Caco-2 (cell line): ENCODE results near the gene GPR34. TPM values are rescaled to one million over a fixed set of nuclear protein-coding genes. Genes with fewer than 3 reads are reported as not detected.

Experiments used
- BruUV-seq: library from RNA; stranded (reverse); fragments of 400-500 nt; replicated peaks from 2 replicates; lab custom pipeline; 2021; lab: Mats Ljungman, UMichigan
- CTCF ChIA-PET: fragments of 300-600 bp; sonication (Branson Sonifier 250); formaldehyde crosslinking; loops from one replicate; lab custom pipeline; 2022; ENCODE audit warnings: antibody characterized with exemption; lab: Charles Lee
- POLR2A ChIA-PET: fragments of 300-600 bp; sonication (Branson Sonifier 250); formaldehyde crosslinking; loops from one replicate; lab custom pipeline; 2022; ENCODE audit warnings: antibody characterized with exemption; lab: Charles Lee
- DNase-seq, 2 experiments: peaks; one replicate each; pipeline versions ENCODE4 v3.0.0 to v3.0.0-alpha.2; 2020 to 2022
- H3K27me3 ChIP-seq: replicated peaks from 2 replicates; pipeline ENCODE4 v1.6.0; 2011; ENCODE audit warnings: low read length; ENCODE audit not compliant: control insufficient read depth, insufficient read depth
- H3K36me3 ChIP-seq: 2 replicates; pipeline ENCODE4 v1.5.1; 2011; ENCODE audit warnings: low read length; ENCODE audit not compliant: control insufficient read depth, insufficient read depth
- H3K4me1 ChIP-seq: fragments of 250-450 bp; sonication (Bioruptor Pico); 2 replicates; pipeline ENCODE4 v1.5.1; 2020; ENCODE audit warnings: mild to moderate bottlenecking
- H3K4me3 ChIP-seq: 2 replicates; pipeline ENCODE4 v1.5.1; 2011; ENCODE audit warnings: low read depth, mild to moderate bottlenecking, control low read depth, low read length
- H3K9me3 ChIP-seq: fragments of 250-450 bp; sonication (Bioruptor Pico); 2 replicates; pipeline ENCODE4 v1.5.1; 2020; ENCODE audit warnings: mild to moderate bottlenecking, moderate library complexity
- H3K27ac Mint-ChIP-seq: one replicate; pipeline ENCODE4 v1.8.0; 2022; ENCODE audit warnings: mixed read lengths; ENCODE audit not compliant: unreplicated experiment
- H3K27me3 Mint-ChIP-seq: one replicate; pipeline ENCODE4 v1.8.0; 2022; ENCODE audit warnings: mixed read lengths; ENCODE audit not compliant: insufficient read depth, unreplicated experiment
- H3K36me3 Mint-ChIP-seq: one replicate; pipeline ENCODE4 v1.8.0; 2022; ENCODE audit warnings: mild to moderate bottlenecking, mixed read lengths; ENCODE audit not compliant: insufficient read depth, unreplicated experiment
- H3K4me1 Mint-ChIP-seq: one replicate; pipeline ENCODE4 v1.8.0; 2022; ENCODE audit warnings: low read depth, mixed read lengths; ENCODE audit not compliant: unreplicated experiment
- H3K4me3 Mint-ChIP-seq: one replicate; pipeline ENCODE4 v1.8.0; 2022; ENCODE audit warnings: mild to moderate bottlenecking, moderate library complexity, mixed read lengths; ENCODE audit not compliant: unreplicated experiment
- H3K9me3 Mint-ChIP-seq: one replicate; pipeline ENCODE4 v1.8.0; 2022; ENCODE audit warnings: mixed read lengths; ENCODE audit not compliant: unreplicated experiment
- CTCF ChIP-seq, 2 experiments: fragments of 200-600 bp in 1 of 2; IDR thresholded peaks; 1 replicate in 1 of 2; 2 replicates in 1 of 2; pipeline versions ENCODE4 v1.5.1 to v1.8.0; 2011 to 2022; ENCODE audit warnings: antibody characterized with exemption in 1 of 2, control low read depth in 1 of 2, inconsistent platforms in 1 of 2, low read depth in 1 of 2, low read length in 1 of 2, mild to moderate bottlenecking in 1 of 2, moderate library complexity in 1 of 2; ENCODE audit not compliant: insufficient read depth in 1 of 2, severe bottlenecking in 1 of 2, unreplicated experiment in 1 of 2
- intact Hi-C: fragments of 100-400 bp; cut with micrococcal nuclease; formaldehyde crosslinking; loops from one replicate; pipeline ENCODE4 v1.10.0; 2022; ENCODE audit not compliant: unreplicated experiment
- total RNA-seq: library from RNA; stranded (reverse); gene quantifications from 2 replicates; pipeline ENCODE4 v1.2.3, GENCODE V29; 2022

GPR34 gene
- total RNA-seq, 1 experiment from 2014 or later, result not detected

DNA sequence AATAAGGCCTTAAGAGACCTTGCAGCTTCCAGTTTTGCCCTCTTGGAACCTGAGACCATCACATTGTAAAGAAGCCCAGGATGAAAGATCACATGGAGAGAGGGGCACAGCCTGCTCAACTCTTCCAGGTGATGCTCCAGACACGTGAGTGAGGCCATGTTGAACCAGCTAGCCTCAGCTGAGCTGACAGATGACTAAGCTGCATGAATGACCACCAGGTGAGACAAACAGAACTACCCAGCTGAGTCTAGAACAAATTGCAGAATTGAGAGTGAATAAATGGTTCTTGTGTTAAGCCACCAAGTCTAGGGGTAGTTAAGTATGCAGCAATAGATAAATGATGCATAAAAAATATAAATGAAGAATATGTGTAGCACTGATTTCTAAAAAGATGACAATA is 18.4 kb downstream of the GPR34 start:
- Mint-ChIP-seq H3K36me3 (no peaks in the 10 kb centered on the region), H3K9me3 (no peaks in the 10 kb centered on the region), H3K27me3 (no peaks in the 10 kb centered on the region), H3K4me3 (no peak overlapping the region), H3K27ac (no peak overlapping the region), H3K4me1 (no peaks in the 10 kb centered on the region)
- no TSS peak for BruUV-seq
- DNase-seq, result no peak
- Histone ChIP-seq H3K9me3 (no peaks in the 10 kb centered on the region), H3K36me3 (no peaks in the 10 kb centered on the region), H3K27me3 (no peaks in the 10 kb centered on the region), H3K4me1 (no peaks in the 10 kb centered on the region), H3K4me3 (no peak overlapping the region)
- intact Hi-C loops, result no loop called here
- ChIA-PET POLR2A (no interaction called here), CTCF (no interaction called here)
- no peak for TF ChIP-seq CTCF (IDR thresholded peaks at IDR 0.05; ENCODE audit: insufficient read depth in 1 of 2, low read depth in 1 of 2, low read length in 1 of 2, severe bottlenecking in 1 of 2, unreplicated experiment in 1 of 2)

DNA sequence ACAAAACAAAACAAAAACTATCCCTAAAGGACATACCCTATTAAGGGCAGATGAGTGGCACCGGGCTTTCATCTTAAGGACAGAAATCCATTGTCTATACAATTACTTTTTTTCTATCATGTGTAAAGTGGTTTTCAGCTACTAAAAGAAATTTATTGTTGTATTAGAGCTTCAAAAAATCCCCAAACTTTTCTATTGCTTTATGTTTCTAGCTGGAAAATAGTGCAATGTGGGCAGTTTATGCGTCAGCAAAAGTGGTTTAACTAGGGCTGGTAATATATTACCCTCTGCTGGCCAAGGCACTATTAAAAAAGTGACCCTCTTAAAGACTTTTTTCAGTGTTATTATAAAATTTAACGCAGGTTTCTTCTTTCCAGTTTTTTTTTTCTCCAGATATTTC is 19.7 kb downstream of the GPR34 start:
- no peaks in the 10 kb centered on the region for H3K27me3 Mint-ChIP-seq
- DNase-seq, result no peak

GRCh38 chrX:41711021-41711667 is 22.4 kb downstream of the GPR34 start:
- Mint-ChIP-seq H3K36me3 (no peaks in the 10 kb centered on the region), H3K9me3 (no peaks in the 10 kb centered on the region), H3K27me3 (no peaks in the 10 kb centered on the region), H3K4me3 (no peak overlapping the region), H3K4me1 (no peaks in the 10 kb centered on the region), H3K27ac (no peak overlapping the region)
- Histone ChIP-seq H3K27me3 (no peaks in the 10 kb centered on the region), H3K4me3 (no peak overlapping the region), H3K4me1 (no peaks in the 10 kb centered on the region), H3K36me3 (no peaks in the 10 kb centered on the region), H3K9me3 (no peaks in the 10 kb centered on the region)
- ChIA-PET POLR2A (no interaction called here), CTCF (no interaction called here)
- intact Hi-C loops, result no loop called here
- DNase-seq, result no peak
- no TSS peak for BruUV-seq
- TF ChIP-seq CTCF (IDR thresholded peaks at IDR 0.05; ENCODE audit: insufficient read depth in 1 of 2, low read depth in 1 of 2, low read length in 1 of 2, severe bottlenecking in 1 of 2, unreplicated experiment in 1 of 2), result no peak

More for the DNA sequence above, 19.7 kb downstream of the GPR34 start:
- no peaks in the 10 kb centered on the region for H3K27me3 ChIP-seq
- no peaks in the 10 kb centered on the region for H3K36me3 ChIP-seq
- Mint-ChIP-seq H3K4me3 (no peak overlapping the region), H3K27ac (no peak overlapping the region), H3K4me1 (no peaks in the 10 kb centered on the region), H3K9me3 (no peaks in the 10 kb centered on the region), H3K36me3 (no peaks in the 10 kb centered on the region)
- no TSS peak for BruUV-seq
- no peak for TF ChIP-seq CTCF (IDR thresholded peaks at IDR 0.05; ENCODE audit: insufficient read depth in 1 of 2, low read depth in 1 of 2, low read length in 1 of 2, severe bottlenecking in 1 of 2, unreplicated experiment in 1 of 2)
- no peaks in the 10 kb centered on the region for H3K9me3 ChIP-seq
- POLR2A ChIA-PET, result no interaction called here
- CTCF ChIA-PET, result no interaction called here
- no peaks in the 10 kb centered on the region for H3K4me1 ChIP-seq
- intact Hi-C loops, result no loop called here
- no peak overlapping the region for H3K4me3 ChIP-seq
